K562 (cell line): Measurements from ENCODE around the gene GRAMD2A. TPM values are rescaled to one million over a fixed set of nuclear protein-coding genes. Genes with fewer than 3 reads are reported as not detected.

Experiments used
- FOS ChIP-seq: IDR thresholded peaks from 3 replicates; pipeline ENCODE4 v1.6.1; 2011; ENCODE audit not compliant: insufficient read length; ENCODE audit errors: extremely low read depth
- GABPA ChIP-seq: fragments of 200-800 bp; sonication (Bioruptor generic); conservative IDR thresholded peaks from 2 replicates; pipeline ENCODE4 v1.6.1; 2016; ENCODE audit warnings: low read depth, missing genetic modification characterization, missing compliant biosample characterization
- JUN ChIP-seq, 2 experiments: sonication (generic) in 1 of 2; formaldehyde crosslinking in 1 of 2; IDR thresholded peaks; 2 replicates each; pipeline versions ENCODE4 v1.6.1 to v1.8.0; 2012 to 2022; ENCODE audit warnings: borderline replicate concordance in 2 of 2, mild to moderate bottlenecking in 2 of 2, improper control_type of control experiment in 1 of 2, low read depth in 1 of 2, low read length in 1 of 2, missing genetic modification reagents in 1 of 2
- MCM2 ChIP-seq: fragments of 450-650 bp; IDR thresholded peaks from 2 replicates; pipeline ENCODE4 v1.6.1; 2017; ENCODE audit warnings: low read depth, mild to moderate bottlenecking
- PHB2 ChIP-seq: fragments of 450-650 bp; IDR thresholded peaks from 2 replicates; pipeline ENCODE4 v1.6.1; 2017; ENCODE audit warnings: low read depth
- POLR2A ChIP-seq: fragments of 450-650 bp; conservative IDR thresholded peaks from 2 replicates; pipeline ENCODE4 v1.6.1; 2016
- RNF2 ChIP-seq: sonication (generic); IDR thresholded peaks from 2 replicates; pipeline ENCODE4 v1.6.1; 2016
- SRF ChIP-seq, 2 experiments: fragments of 250-450, 450-650 bp in 1 of 2; sonication (Bioruptor Pico) in 1 of 2; sonication (generic) in 1 of 2; formaldehyde crosslinking; IDR thresholded peaks; 2 replicates each; pipeline versions ENCODE4 v1.5.0 to v1.5.1; 2020 to 2022; ENCODE audit warnings: mild to moderate bottlenecking in 1 of 2, missing genetic modification reagents in 1 of 2
- TEAD1 ChIP-seq, 2 experiments: fragments of 450-650 bp in 1 of 2; sonication (generic) in 1 of 2; formaldehyde crosslinking; IDR thresholded peaks; 2 replicates each; pipeline versions ENCODE4 v1.4.0 to v1.8.0; 2020 to 2022; ENCODE audit warnings: mild to moderate bottlenecking in 2 of 2, missing genetic modification reagents in 1 of 2
- YY1 ChIP-seq, 3 experiments: IDR thresholded peaks; 2 replicates each; pipeline ENCODE4 v1.6.1; 2011; ENCODE audit warnings: low read length in 2 of 3, mild to moderate bottlenecking in 2 of 3, moderate library complexity in 2 of 3, borderline replicate concordance in 1 of 3, control low read depth in 1 of 3, low read depth in 1 of 3; ENCODE audit not compliant: insufficient read depth in 3 of 3, insufficient replicate concordance in 2 of 3, control insufficient read depth in 1 of 3, insufficient read length in 1 of 3; ENCODE audit errors: extremely low read depth in 1 of 3
- ZBTB40 ChIP-seq, 2 experiments: fragments of 450-650 bp in 1 of 2; sonication (generic) in 1 of 2; formaldehyde crosslinking in 1 of 2; IDR thresholded peaks; 2 replicates each; pipeline versions ENCODE4 v1.7.1 to v1.9.0; 2016 to 2022; ENCODE audit warnings: inconsistent platforms in 1 of 2, mild to moderate bottlenecking in 1 of 2, missing genetic modification reagents in 1 of 2
- ZC3H4 ChIP-seq: sonication (generic); formaldehyde crosslinking; IDR thresholded peaks from 2 replicates; pipeline ENCODE4 v1.9.0; 2021; ENCODE audit warnings: missing genetic modification reagents, borderline replicate concordance
- ZNF583 ChIP-seq: fragments of 250-450 bp; sonication (Bioruptor Pico); IDR thresholded peaks from 2 replicates; pipeline ENCODE4 v1.4.0; 2020
- polyA plus RNA-seq, 8 experiments: library from polyadenylated mRNA; depleted of rRNA in 4 of 8; stranded (reverse) in 5 of 8; unstranded in 3 of 8; fragments of >200 nt; fragmentation: Nextera tagmentation in 2 of 8; fragmentation: Illumina TruSeq in 1 of 8; extraction: Ambion mirVana in 2 of 8; extraction: Trizol in 1 of 8; gene quantifications; 2 replicates each; pipeline versions ENCODE4 v1.2.1 to v1.2.3, GENCODE V29; 2011 to 2014; ENCODE audit warnings: inconsistent platforms in 1 of 8, missing spikeins in 1 of 8
- total RNA-seq, 7 experiments: library from RNA; depleted of rRNA in 6 of 7; stranded (reverse); fragments of >200 nt in 6 of 7; fragmentation: Illumina TruSeq in 2 of 7; extraction: Trizol in 2 of 7; gene quantifications; 2 replicates each; pipeline versions ENCODE4 v1.2.1 to v1.2.3, GENCODE V29; 2011 to 2021; ENCODE audit warnings: low replicate concordance in 1 of 7
- TF ChIP-seq, protein P1 (sequence below): sonication (generic); formaldehyde crosslinking; IDR thresholded peaks from 2 replicates; pipeline ENCODE4 v1.8.0; 2022; ENCODE audit warnings: mild to moderate bottlenecking, missing genetic modification reagents, borderline replicate concordance

Gene GRAMD2A
- total and polyA plus RNA-seq, 9 of the 15 experiments (the other 6 are each of a cell fraction or from before 2014, with no cell fraction given) = 0.08 to 0.22 TPM; not detected in 7

DNA sequence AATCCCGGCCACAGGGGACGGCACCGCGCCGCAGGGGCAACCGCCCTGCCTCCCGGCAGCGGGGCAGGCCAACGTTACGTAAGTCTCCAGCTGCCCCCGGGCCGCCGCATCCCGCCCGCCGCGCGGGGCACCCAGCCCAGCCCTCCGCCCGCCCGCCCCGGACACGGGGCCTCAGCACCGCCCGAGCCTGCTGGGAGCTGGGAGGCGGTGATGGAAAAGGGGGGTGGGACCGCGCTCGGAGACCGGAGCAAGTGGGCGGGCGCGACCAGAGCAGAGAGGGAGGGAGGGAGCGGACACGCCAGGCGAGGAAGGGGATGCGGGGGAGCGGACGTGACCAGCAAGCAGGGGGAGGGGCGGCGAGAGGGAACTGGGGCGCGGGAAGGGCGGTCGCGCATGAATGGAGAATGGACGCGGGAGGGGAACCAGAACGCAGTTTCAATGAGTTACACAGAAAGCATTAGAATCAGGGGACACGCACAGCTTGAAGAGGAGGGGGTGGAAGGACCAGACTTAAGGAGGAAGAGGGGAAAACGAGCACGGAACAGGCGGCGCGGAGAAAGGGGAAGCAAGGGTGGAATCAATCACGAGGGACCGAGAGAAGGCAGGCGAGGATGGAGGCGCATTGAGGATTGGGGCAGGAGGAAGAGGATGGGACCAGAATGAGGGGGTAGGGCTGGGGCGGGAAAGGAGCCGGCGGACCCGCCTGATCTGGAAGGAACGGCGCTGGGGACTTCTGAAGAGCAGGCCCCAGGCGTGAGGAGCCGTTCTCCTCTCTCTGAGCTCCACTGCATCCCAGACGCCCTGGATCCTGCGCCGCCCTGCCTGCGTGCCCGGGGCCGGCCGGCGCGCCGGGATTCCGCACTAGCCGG is 32.8 kb upstream of the GRAMD2A start (continued):
- TF ChIP-seq ZBTB40 (IDR thresholded peaks at IDR 0.05) (peak; percentile 29; the same call in 1 of the 2 replicates), ZBTB40 (CRISPR knock-in tag; IDR thresholded peaks at IDR 0.05) (no peak), FOS (no peak), ZC3H4 (no peak), YY1 (IDR thresholded peaks at IDR 0.05; ENCODE audit: borderline replicate concordance in 1 of 3, control insufficient read depth in 1 of 3, extremely low read depth in 1 of 3, insufficient read depth in 3 of 3, insufficient read length in 1 of 3, insufficient replicate concordance in 2 of 3, low read depth in 1 of 3, low read length in 2 of 3) (peak in 1 of 3 experiments; percentile 28), RNF2 (peak; percentile 30; the same call in 1 of the 2 replicates), JUN (IDR thresholded peaks at IDR 0.05; ENCODE audit: borderline replicate concordance, low read depth, low read length) (no peak), JUN (CRISPR knock-in tag; IDR thresholded peaks at IDR 0.05; ENCODE audit: borderline replicate concordance) (no peak), TEAD1 (CRISPR knock-in tag; IDR thresholded peaks at IDR 0.05) (0 out of 4 replicates have a peak, but pooled peaks of 1 of the 2 experiments have one; percentile 9), MCM2 (no peak), PHB2 (peak; percentile 59; the same call in 1 of the 2 replicates), GABPA (tag) (no peak), ZNF583 (CRISPR knock-in tag) (no peak), SRF (CRISPR knock-in tag; IDR thresholded peaks at IDR 0.05) (peak in 1 of 2 experiments; percentile 36; a peak in 1 of 4 replicates), POLR2A (peak; percentile 76)
- TF ChIP-seq, protein P1, sequence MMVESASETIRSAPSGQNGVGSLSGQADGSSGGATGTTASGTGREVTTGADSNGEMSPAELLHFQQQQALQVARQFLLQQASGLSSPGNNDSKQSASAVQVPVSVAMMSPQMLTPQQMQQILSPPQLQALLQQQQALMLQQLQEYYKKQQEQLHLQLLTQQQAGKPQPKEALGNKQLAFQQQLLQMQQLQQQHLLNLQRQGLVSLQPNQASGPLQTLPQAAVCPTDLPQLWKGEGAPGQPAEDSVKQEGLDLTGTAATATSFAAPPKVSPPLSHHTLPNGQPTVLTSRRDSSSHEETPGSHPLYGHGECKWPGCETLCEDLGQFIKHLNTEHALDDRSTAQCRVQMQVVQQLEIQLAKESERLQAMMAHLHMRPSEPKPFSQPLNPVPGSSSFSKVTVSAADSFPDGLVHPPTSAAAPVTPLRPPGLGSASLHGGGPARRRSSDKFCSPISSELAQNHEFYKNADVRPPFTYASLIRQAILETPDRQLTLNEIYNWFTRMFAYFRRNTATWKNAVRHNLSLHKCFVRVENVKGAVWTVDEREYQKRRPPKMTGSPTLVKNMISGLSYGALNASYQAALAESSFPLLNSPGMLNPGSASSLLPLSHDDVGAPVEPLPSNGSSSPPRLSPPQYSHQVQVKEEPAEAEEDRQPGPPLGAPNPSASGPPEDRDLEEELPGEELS (CRISPR knock-in tag) = no peak
